HG03103 (cell line): ENCODE data around the gene PLA2G4B.

Experiments used
- ATAC-seq: cut with Tn5 transposase; IDR thresholded peaks from one replicate; pipeline ENCODE4 v1.9.1; 2021; ENCODE audit warnings: low read depth; ENCODE audit not compliant: unreplicated experiment

The PLA2G4B gene

DNA sequence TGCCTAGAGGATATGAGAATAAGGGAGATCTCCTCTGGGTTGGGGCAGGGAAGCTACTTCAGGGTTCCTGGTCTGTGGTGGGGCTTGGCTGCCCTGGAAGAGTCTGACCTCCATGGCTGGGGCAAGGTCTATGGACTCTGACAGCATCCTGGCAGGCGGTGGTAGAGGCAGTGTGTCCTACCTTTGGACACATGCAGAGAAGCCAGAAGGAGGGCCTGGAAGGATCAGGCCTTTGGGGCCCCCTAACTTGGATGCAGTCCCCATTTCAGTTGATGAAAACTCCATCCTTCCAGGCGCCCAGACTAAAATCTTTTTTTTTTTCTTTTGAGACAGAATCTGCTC lies 44.8 kb downstream of the PLA2G4B start:
- ATAC-seq: no peak

DNA sequence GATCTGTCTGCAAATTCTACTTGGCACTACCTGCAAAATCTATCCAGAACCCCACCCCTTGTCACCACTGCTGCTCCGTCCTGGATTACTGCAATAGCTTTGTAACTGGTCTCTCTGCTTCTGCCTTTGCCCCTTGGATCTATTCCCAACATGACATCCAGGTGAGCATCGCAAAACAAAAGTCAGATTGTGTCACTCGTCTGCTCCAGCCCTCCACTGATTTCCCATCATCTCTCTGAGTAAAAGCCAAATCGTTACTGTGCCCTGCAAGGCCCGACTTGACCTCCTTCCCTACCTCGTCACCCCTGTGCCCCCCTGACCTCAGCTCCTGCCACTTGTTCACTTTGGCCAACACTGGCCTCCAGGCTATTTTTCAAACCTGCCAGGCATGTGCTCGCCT lies 45.8 kb downstream of the PLA2G4B start:
- no peak for ATAC-seq

GRCh38 chr15:41885321-41885720 lies 46.7 kb downstream of the PLA2G4B start:
- ATAC-seq: no peak

DNA sequence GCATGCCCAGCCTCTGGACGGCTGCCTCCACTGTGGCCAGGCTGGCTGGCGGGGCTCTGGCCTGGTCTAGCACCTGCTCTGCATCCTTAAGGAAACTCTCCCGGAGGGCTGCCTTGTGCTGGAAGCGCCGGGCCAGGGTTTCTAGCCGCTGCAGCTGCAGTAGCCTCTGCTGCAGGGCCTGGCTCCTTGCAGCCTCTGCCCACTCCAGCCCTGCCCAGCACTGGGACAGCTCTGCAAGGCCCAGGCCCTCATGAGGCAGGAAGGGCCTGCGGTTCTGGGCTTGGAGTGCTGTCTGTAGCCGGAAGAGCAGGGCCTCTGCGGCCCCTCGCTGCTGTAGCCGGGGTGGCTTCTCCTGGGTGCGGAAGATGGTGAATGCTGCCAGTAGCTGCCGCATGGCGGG lies 47.2 kb downstream of the PLA2G4B start:
- ATAC-seq: no peak

DNA sequence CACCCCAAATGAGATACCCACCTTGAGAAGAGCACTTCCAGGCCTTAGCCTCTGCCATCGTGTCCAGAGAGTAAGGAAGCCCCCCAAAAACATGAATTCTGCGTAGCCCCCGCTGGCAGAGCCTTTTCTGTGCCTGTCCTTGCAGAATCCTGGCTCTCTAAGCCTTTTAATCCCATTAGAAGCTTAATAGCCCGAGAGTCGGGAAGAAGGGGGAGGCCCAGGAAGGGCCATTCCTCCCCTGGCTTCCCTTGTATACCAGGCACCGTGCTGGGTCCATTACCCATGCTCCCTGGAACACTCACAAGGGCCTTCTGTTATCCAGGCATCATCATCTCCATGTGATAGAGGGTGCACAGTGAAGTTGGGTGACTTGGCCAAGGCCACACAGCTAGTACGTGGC lies 48.1 kb downstream of the PLA2G4B start:
- no peak for ATAC-seq

- ATAC-seq: no peak
These were observed 48.5 kb downstream of the PLA2G4B start for GRCh38 chr15:41887161-41887560.

DNA sequence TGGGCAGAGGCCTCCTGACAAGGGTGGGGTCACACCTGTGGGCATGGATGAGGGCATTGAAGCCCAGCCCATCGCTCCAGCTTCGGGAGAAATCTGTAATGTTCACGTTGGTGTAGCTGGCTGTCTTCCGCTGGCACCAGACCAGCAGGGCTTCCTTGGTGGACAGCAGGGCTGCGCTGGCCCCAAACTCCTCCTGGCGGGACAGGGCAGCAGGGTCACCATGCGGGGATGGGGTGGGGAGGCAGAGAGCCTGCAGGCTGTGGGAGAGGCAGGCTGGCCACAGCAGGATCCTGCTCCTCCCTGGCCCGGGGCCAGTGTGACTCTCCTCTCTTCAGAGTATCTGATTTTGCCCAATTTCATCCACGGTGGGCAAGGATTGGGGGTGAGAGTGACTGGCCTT lies 49.2 kb downstream of the PLA2G4B start:
- no peak for ATAC-seq

GRCh38 chr15:41888662-41889253 lies 50.1 kb downstream of the PLA2G4B start:
- ATAC-seq: no peak

- ATAC-seq: no peak
These were observed 51.5 kb downstream of the PLA2G4B start for GRCh38 chr15:41890050-41890690.

- no peak for ATAC-seq
These were observed 52.6 kb downstream of the PLA2G4B start for GRCh38 chr15:41891226-41891625.

- ATAC-seq: no peak
These were observed 53.3 kb downstream of the PLA2G4B start for GRCh38 chr15:41891946-41892345.

DNA sequence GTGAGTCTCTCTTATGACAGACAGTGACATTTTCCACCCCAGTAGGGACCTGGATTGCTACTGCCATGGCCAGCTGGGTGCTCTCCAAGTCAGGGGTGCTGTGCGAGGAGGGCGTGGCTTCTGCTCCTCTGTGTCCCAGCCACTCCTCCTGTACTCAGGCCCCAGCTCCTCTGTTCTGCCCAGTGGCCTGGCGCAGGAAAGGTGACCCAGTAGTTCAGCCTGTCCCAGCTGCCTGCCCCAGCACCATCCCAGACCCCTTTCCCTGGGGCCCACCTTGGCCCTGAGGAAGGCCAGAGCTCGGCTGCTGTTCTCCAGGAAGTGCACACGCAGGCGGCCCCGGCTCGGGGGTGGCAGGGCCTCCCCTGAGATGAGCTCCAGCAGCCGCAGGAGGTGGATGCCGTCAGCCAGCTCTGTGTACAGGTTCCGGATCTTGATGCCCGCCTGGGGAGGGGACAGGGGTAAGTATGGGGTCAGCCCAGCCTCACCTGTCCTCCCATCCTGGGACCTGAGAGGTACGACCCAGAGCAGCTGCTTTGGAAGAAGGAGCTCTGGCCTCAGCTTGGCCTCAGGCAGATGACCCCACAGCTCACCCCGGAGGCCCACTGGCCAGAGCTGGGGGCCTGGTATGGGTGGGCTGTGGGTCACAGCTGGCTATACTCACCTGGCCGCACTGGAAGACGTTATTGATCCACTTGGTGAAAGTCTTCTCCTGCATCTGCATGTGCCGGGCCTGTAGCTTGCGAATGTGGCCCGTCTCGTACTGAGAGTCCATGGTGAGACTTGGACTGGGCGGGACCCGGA lies 54.2 kb downstream of the PLA2G4B start:
- no peak for ATAC-seq

DNA sequence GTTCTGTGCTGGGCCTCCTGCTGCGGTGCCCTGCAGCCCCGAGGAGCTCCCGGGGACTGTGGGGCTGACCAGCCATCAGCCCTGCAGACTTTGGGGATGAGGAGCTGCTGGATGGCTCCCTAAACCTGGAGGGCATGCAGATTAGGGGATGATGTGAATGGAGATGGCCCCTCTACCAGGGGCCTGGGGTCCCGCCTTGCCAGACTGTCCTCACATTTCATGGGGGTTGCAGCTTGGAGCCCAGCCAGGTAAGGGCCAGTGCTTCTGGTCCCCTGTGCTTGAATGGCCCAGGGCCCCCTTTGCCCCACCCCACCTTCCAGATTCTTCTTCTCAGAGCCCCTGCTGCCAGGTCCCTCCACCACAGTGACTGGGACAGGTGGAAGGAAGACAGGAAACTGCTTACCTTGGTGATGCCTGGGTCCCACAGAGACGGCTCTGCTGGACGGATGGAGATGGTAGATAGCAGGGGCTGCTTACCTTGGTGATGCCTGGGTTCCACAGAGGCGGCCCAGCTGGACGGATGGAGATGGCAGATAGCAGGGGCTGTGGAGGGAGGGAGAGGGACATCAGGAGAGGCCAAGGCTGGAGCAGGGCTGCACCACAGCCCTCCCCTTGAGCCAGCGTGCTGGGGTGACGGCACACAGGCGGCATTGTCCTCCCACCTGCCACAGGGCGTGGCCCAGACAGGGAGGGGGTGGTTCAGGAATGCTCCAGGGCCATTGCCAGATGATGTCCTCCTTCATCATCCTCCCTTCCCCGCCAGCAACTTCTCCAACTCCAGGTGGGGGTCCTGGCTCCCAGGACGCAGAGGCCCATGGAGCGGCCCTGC lies 55.0 kb downstream of the PLA2G4B start, which contains the start of gene SPTBN5:
Gene SPTBN5, minus strand, starts transcription at position 632 of the 829 bp plus-strand sequence. Its CDS starts 556 bp downstream, at position 76.
- no peak for ATAC-seq

- no peak for ATAC-seq
These were observed 55.7 kb downstream of the PLA2G4B start for GRCh38 chr15:41894251-41894790.

GRCh38 chr15:41894791-41895463 lies 56.3 kb downstream of the PLA2G4B start:
- peak; percentile 86 for ATAC-seq

- no peak for ATAC-seq
These were observed 56.8 kb downstream of the PLA2G4B start for GRCh38 chr15:41895491-41895890.

DNA sequence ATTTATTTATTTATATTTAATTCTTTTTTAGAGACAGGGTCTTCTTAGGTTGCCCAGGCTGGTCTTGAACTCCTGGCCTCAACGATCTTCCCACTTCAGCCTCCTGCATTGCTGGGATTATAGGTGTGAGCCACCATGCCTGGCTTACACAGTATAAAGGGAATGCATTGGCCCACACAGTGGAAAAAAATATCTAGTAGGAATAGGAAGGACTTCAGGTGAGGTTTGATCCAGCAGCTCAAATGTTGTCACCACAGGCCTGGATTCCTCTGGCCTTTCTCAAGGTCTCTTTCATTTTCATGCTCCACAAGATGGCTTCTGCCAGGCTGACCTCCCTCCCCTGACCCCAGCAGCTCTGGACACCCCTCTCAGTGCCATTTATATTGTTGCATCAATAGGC lies 57.3 kb downstream of the PLA2G4B start:
- ATAC-seq: no peak

- no peak for ATAC-seq
These were observed 57.9 kb downstream of the PLA2G4B start for GRCh38 chr15:41896566-41896965.

- ATAC-seq: no peak
These were observed 58.7 kb downstream of the PLA2G4B start for GRCh38 chr15:41897363-41897799.
